ENCODE results near the gene MBD3L2B.

MBD3L2B gene

DNA sequence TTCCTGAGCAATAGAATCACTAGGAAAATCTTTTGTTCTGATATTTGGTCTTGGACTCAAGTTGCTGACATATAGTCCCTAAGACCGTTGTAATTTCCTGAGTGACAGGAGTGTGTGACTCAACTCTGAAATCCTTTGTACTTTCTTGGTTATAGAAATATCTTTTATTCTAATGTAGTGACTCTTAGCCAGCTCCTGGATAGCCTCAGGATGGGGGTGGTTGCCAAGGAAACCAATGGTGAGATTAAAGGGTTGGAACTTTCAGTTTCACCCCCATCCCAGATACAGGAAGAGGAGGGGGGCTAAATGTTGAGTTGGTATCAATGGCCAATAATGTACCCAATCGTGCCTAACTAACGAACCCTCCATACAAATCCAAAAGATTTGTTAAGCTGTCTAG, 41.8 kb downstream of the MBD3L2B start:
- H3K4me3 ChIP-seq (replicated peaks; ENCODE audit: insufficient read depth, low read length), result no peak overlapping the region
- TF ChIP-seq GABPA (IDR thresholded peaks at IDR 0.05; ENCODE audit: low read depth), result no peak
- TF ChIP-seq, protein P1, sequence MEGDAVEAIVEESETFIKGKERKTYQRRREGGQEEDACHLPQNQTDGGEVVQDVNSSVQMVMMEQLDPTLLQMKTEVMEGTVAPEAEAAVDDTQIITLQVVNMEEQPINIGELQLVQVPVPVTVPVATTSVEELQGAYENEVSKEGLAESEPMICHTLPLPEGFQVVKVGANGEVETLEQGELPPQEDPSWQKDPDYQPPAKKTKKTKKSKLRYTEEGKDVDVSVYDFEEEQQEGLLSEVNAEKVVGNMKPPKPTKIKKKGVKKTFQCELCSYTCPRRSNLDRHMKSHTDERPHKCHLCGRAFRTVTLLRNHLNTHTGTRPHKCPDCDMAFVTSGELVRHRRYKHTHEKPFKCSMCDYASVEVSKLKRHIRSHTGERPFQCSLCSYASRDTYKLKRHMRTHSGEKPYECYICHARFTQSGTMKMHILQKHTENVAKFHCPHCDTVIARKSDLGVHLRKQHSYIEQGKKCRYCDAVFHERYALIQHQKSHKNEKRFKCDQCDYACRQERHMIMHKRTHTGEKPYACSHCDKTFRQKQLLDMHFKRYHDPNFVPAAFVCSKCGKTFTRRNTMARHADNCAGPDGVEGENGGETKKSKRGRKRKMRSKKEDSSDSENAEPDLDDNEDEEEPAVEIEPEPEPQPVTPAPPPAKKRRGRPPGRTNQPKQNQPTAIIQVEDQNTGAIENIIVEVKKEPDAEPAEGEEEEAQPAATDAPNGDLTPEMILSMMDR (IDR thresholded peaks at IDR 0.05; ENCODE audit: insufficient read depth, low read length), result no peak
- TF ChIP-seq, protein P2, sequence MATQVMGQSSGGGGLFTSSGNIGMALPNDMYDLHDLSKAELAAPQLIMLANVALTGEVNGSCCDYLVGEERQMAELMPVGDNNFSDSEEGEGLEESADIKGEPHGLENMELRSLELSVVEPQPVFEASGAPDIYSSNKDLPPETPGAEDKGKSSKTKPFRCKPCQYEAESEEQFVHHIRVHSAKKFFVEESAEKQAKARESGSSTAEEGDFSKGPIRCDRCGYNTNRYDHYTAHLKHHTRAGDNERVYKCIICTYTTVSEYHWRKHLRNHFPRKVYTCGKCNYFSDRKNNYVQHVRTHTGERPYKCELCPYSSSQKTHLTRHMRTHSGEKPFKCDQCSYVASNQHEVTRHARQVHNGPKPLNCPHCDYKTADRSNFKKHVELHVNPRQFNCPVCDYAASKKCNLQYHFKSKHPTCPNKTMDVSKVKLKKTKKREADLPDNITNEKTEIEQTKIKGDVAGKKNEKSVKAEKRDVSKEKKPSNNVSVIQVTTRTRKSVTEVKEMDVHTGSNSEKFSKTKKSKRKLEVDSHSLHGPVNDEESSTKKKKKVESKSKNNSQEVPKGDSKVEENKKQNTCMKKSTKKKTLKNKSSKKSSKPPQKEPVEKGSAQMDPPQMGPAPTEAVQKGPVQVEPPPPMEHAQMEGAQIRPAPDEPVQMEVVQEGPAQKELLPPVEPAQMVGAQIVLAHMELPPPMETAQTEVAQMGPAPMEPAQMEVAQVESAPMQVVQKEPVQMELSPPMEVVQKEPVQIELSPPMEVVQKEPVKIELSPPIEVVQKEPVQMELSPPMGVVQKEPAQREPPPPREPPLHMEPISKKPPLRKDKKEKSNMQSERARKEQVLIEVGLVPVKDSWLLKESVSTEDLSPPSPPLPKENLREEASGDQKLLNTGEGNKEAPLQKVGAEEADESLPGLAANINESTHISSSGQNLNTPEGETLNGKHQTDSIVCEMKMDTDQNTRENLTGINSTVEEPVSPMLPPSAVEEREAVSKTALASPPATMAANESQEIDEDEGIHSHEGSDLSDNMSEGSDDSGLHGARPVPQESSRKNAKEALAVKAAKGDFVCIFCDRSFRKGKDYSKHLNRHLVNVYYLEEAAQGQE (IDR thresholded peaks at IDR 0.05; ENCODE audit: insufficient replicate concordance, low read depth), result no peak
- no peak for TF ChIP-seq POLR2AphosphoS5 (IDR thresholded peaks at IDR 0.05; ENCODE audit: low read depth)
- no peaks in the 10 kb centered on the region for H3K27me3 ChIP-seq (ENCODE audit: insufficient read depth, poor library complexity, severe bottlenecking)
- H3K27ac ChIP-seq (replicated peaks), result no peak overlapping the region
- no peak for DNase-seq (ENCODE audit: low read depth in 1 of 2, low spot score in 1 of 2)

DNA sequence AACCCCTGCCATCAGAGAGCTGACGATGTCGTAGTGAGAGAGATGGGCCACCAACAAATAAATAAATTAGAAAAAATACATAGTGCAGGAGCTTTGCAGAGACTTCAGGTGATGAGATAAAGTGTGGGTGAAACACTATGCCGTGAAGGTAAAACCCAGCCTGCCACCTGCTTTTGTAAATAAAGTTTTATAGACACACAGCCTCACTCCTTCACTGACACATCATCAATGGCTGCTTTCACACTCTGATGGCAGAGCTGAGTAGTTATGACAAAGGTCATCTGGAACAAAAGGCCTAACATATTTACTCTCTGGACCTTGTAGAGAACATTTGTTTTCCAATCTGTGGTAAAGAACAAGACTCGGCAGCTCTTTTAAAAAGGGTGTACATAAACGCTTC, 45.0 kb downstream of the MBD3L2B start:
- no peak for DNase-seq (ENCODE audit: low read depth in 1 of 2, low spot score in 1 of 2)
- Histone ChIP-seq H3K4me3 (replicated peaks; ENCODE audit: insufficient read depth, low read length) (no peak overlapping the region), H3K27ac (replicated peaks) (no peak overlapping the region), H3K27me3 (ENCODE audit: insufficient read depth, poor library complexity, severe bottlenecking) (no peaks in the 10 kb centered on the region)
- TF ChIP-seq, protein P2 (IDR thresholded peaks at IDR 0.05; ENCODE audit: insufficient replicate concordance, low read depth), result no peak
- TF ChIP-seq, protein P1 (IDR thresholded peaks at IDR 0.05; ENCODE audit: insufficient read depth, low read length), result no peak
- TF ChIP-seq SPI1 (IDR thresholded peaks at IDR 0.05; ENCODE audit: borderline replicate concordance, low read depth) (no peak), POLR2AphosphoS5 (IDR thresholded peaks at IDR 0.05; ENCODE audit: low read depth) (no peak), GABPA (IDR thresholded peaks at IDR 0.05; ENCODE audit: low read depth) (no peak)

DNA sequence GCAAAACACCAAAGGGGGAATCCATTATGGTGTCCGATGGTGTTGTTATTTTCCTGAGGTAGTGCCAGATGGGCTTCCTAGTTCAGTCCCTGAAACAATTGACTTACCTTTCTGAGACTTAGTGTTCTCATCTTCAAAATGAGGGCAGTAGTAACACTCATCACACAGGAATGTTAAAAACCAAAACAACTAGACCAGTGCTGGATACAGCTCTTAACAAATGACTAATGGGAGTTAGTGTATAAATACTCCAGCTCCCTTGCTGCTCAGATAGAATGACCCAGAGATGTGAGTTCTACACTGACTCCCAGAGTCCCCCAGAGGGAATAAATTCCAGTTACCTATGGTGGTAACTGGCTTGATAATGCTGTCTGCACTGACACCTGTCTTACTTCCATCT, 49.9 kb downstream of the MBD3L2B start:
- Histone ChIP-seq H3K4me3 (replicated peaks; ENCODE audit: insufficient read depth, low read length) (no peak overlapping the region), H3K27me3 (ENCODE audit: insufficient read depth, poor library complexity, severe bottlenecking) (no peaks in the 10 kb centered on the region), H3K27ac (replicated peaks) (no peak overlapping the region)
- DNase-seq (ENCODE audit: low read depth in 1 of 2, low spot score in 1 of 2), result no peak
- no peak for TF ChIP-seq GABPA (IDR thresholded peaks at IDR 0.05; ENCODE audit: low read depth)
- TF ChIP-seq POLR2AphosphoS5 (IDR thresholded peaks at IDR 0.05; ENCODE audit: low read depth), result no peak
- TF ChIP-seq, protein P1 (IDR thresholded peaks at IDR 0.05; ENCODE audit: insufficient read depth, low read length), result no peak
- no peak for TF ChIP-seq SPI1 (IDR thresholded peaks at IDR 0.05; ENCODE audit: borderline replicate concordance, low read depth)
- TF ChIP-seq, protein P2 (IDR thresholded peaks at IDR 0.05; ENCODE audit: insufficient replicate concordance, low read depth), result no peak

Data from HL-60 (cell line).